A673 (cell line): ENCODE measurements around the gene TENT5A. TPM values are rescaled to one million over a fixed set of nuclear protein-coding genes. Genes with fewer than 3 reads are reported as not detected.

Experiments
- BruUV-seq: library from RNA; stranded (reverse); fragments of 400-500 nt; replicated peaks from 2 replicates; lab custom pipeline; 2021; lab: Mats Ljungman, UMichigan
- CTCF ChIA-PET: fragments of 300-600 bp; sonication (Branson Sonifier 250); formaldehyde crosslinking; loops from one replicate; lab custom pipeline; 2022; ENCODE audit warnings: antibody characterized with exemption; lab: Charles Lee
- POLR2A ChIA-PET: fragments of 300-600 bp; sonication (Branson Sonifier 250); formaldehyde crosslinking; loops from one replicate; lab custom pipeline; 2022; ENCODE audit warnings: antibody characterized with exemption; ENCODE audit not compliant: low non-redundant PET; lab: Charles Lee
- DNase-seq: peaks from one replicate; pipeline ENCODE4 v3.0.0-alpha.2; 2015; ENCODE audit warnings: low spot score
- H3K27ac ChIP-seq: fragments of 200-600 bp; sonication (generic); 2 replicates; pipeline ENCODE4 v1.5.1; 2016; ENCODE audit warnings: mixed run types, low read depth, mild to moderate bottlenecking, mixed read lengths, antibody characterized with exemption, low read length; ENCODE audit not compliant: poor library complexity, severe bottlenecking
- H3K27me3 ChIP-seq: fragments of 200-600 bp; sonication (generic); replicated peaks from 2 replicates; pipeline ENCODE4 v1.6.1; 2017; ENCODE audit warnings: mixed run types, low read depth, mild to moderate bottlenecking, mixed read lengths, antibody characterized with exemption, low read length; ENCODE audit not compliant: insufficient read depth, poor library complexity
- H3K36me3 ChIP-seq: fragments of 200-600 bp; sonication (generic); 2 replicates; pipeline ENCODE4 v1.6.1; 2016; ENCODE audit warnings: mixed run types, mild to moderate bottlenecking, mixed read lengths, antibody characterized with exemption, low read length; ENCODE audit not compliant: insufficient read depth, poor library complexity, severe bottlenecking
- H3K4me1 ChIP-seq: fragments of 200-600 bp; sonication (generic); 2 replicates; pipeline ENCODE4 v1.6.1; 2017; ENCODE audit warnings: mixed run types, mild to moderate bottlenecking, mixed read lengths, antibody characterized with exemption, low read length; ENCODE audit not compliant: insufficient read depth, poor library complexity, severe bottlenecking
- H3K4me3 ChIP-seq: fragments of 200-600 bp; sonication (generic); 2 replicates; pipeline ENCODE4 v1.5.1; 2016; ENCODE audit warnings: low read depth, mixed run types, mild to moderate bottlenecking, mixed read lengths, low read length; ENCODE audit not compliant: poor library complexity, severe bottlenecking
- H3K9me3 ChIP-seq: fragments of 200-600 bp; sonication (generic); 2 replicates; pipeline ENCODE4 v1.6.1; 2016; ENCODE audit warnings: mixed run types, low read depth, mild to moderate bottlenecking, mixed read lengths, antibody characterized with exemption, low read length; ENCODE audit not compliant: poor library complexity, severe bottlenecking
- CTCF ChIP-seq: fragments of 300-800, 200-600 bp; sonication (generic); conservative IDR thresholded peaks from 2 replicates; pipeline ENCODE4 v1.5.1; 2017; ENCODE audit warnings: low read depth, mild to moderate bottlenecking, antibody characterized with exemption, low read length, moderate library complexity, mixed read lengths
- EZH2 ChIP-seq: fragments of 200-600 bp; sonication (generic); IDR thresholded peaks from 2 replicates; pipeline ENCODE4 v1.6.1; 2017; ENCODE audit warnings: borderline replicate concordance, low read depth, mild to moderate bottlenecking, mixed read lengths, antibody characterized with exemption, low read length; ENCODE audit not compliant: poor library complexity, severe bottlenecking
- intact Hi-C: fragments of 100-400 bp; cut with micrococcal nuclease; formaldehyde crosslinking; loops from one replicate; pipeline ENCODE4 v1.10.0; 2022; ENCODE audit not compliant: unreplicated experiment
- total RNA-seq: library from RNA; stranded (reverse); gene quantifications from 2 replicates; pipeline ENCODE4 v1.2.3, GENCODE V29; 2021

The TENT5A gene
- total RNA-seq, 1 experiment from 2014 or later = 37.1 TPM

GRCh38 chr6:81793821-81794475 is 41.5 kb upstream of the TENT5A start:
- intact Hi-C loops = loop anchor here (2.0 kb wide), 1 partner anchor 111 kb away; no protein-coding TSS in a partner anchor
- Histone ChIP-seq H3K27me3 (no peaks in the 10 kb centered on the region), H3K4me3 (no peak overlapping the region), H3K4me1 (peaks cover 27% of the 10 kb centered on the region), H3K36me3 (no peaks in the 10 kb centered on the region), H3K9me3 (peaks cover 8% of the 10 kb centered on the region), H3K27ac (no peak overlapping the region)
- TF ChIP-seq EZH2 (no peak), CTCF (no peak)
- no TSS peak for BruUV-seq
- DNase-seq = peak; percentile 65
- CTCF ChIA-PET = interaction anchor here (1.4 kb wide), 1 partner anchor 247 kb away, joined by 3 read pairs; no protein-coding TSS in a partner anchor
- POLR2A ChIA-PET = no interaction called here

DNA sequence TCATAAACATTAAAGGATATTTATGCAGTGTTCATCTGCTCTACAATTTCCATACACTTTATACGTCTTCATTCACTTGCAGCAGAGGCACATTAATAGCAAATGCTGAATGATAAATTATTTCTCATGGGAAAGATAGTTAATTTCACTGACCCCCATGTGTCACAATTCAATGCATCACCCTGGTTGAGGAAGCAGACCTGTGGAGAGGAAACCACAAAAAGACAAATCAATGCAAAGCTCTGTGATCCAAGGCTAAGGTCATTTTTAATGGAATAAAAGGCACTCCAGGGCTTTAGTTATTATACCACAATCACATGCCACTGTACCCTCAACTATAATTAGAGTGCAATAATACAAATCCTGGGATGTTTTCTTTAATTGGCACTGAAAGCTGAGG is 40.3 kb upstream of the TENT5A start:
- ChIA-PET CTCF (interaction anchor here (0.5 to 1.4 kb wide), 2 partner anchors 40 to 248 kb away, joined by 3 to 10 read pairs; partner anchors contain the start of gene TENT5A), POLR2A (interaction anchor here (0.6 kb wide), 1 partner anchor 16 kb away, joined by 6 read pairs; no protein-coding TSS in a partner anchor)
- Histone ChIP-seq H3K4me1 (peaks cover 27% of the 10 kb centered on the region), H3K27me3 (no peaks in the 10 kb centered on the region), H3K27ac (peak overlapping the region; percentile 5), H3K9me3 (peaks cover 8% of the 10 kb centered on the region), H3K36me3 (no peaks in the 10 kb centered on the region), H3K4me3 (no peak overlapping the region)
- no peak for TF ChIP-seq EZH2
- TF ChIP-seq CTCF = no peak
- intact Hi-C loops = loop anchor here (2.0 kb wide), 1 partner anchor 110 kb away; no protein-coding TSS in a partner anchor
- peak; percentile 95 for DNase-seq
- BruUV-seq = no TSS peak

- Histone ChIP-seq H3K9me3 (peaks cover 8% of the 10 kb centered on the region), H3K36me3 (no peaks in the 10 kb centered on the region), H3K4me1 (peaks cover 30% of the 10 kb centered on the region), H3K4me3 (no peak overlapping the region), H3K27me3 (no peaks in the 10 kb centered on the region), H3K27ac (no peak overlapping the region)
- intact Hi-C loops = loop anchor here (2.0 kb wide), 1 partner anchor 109 kb away; no protein-coding TSS in a partner anchor
- no peak for TF ChIP-seq EZH2
- TF ChIP-seq CTCF = no peak
- POLR2A ChIA-PET = no interaction called here
- CTCF ChIA-PET = no interaction called here
- no peak for DNase-seq
- no TSS peak for BruUV-seq
These were observed 39.3 kb upstream of the TENT5A start for GRCh38 chr6:81791756-81792155.
